SK-N-SH treated with all-trans-retinoic acid at 6 μM for 48 hours (cell line): ENCODE results near the gene PLXND1.

Experiments
- ATAC-seq: fragments of 200-7000 bp; cut with Tn5 transposase; 3 replicates; pipeline ENCODE4 v1.9.1; 2020; ENCODE audit warnings: mild to moderate bottlenecking, moderate library complexity
- ARNTL ChIP-seq: fragments of 450-650 bp; formaldehyde crosslinking; IDR thresholded peaks from 2 replicates; pipeline ENCODE4 v1.5.0; 2020; ENCODE audit warnings: low read depth, mild to moderate bottlenecking, moderate library complexity, borderline replicate concordance
- CSDC2 ChIP-seq: fragments of 250-450 bp; sonication (Bioruptor Pico); IDR thresholded peaks from 2 replicates; pipeline ENCODE4 v1.5.0; 2020; ENCODE audit warnings: mild to moderate bottlenecking, moderate library complexity
- ESRRG ChIP-seq: fragments of 250-450 bp; sonication (Bioruptor Pico); IDR thresholded peaks from 2 replicates; pipeline ENCODE4 v1.6.1; 2021; ENCODE audit warnings: mild to moderate bottlenecking
- ISL1 ChIP-seq: fragments of 250-450 bp; sonication (Bioruptor Pico); IDR thresholded peaks from 2 replicates; pipeline ENCODE4 v2.1.2; 2022; ENCODE audit warnings: mild to moderate bottlenecking, moderate library complexity
- PPARA ChIP-seq: fragments of 250-450 bp; sonication (Bioruptor Pico); IDR thresholded peaks from 2 replicates; pipeline ENCODE4 v1.5.0; 2020; ENCODE audit warnings: mild to moderate bottlenecking, borderline replicate concordance
- RARB ChIP-seq: fragments of 250-450 bp; sonication (Bioruptor Pico); IDR thresholded peaks from 2 replicates; pipeline ENCODE4 v1.8.0; 2021; ENCODE audit warnings: mild to moderate bottlenecking, moderate library complexity
- SNAI2 ChIP-seq: fragments of 250-450 bp; sonication (Bioruptor Pico); IDR thresholded peaks from 2 replicates; pipeline ENCODE4 v1.5.0; 2020; ENCODE audit warnings: mild to moderate bottlenecking, moderate library complexity
- TCF4 ChIP-seq: fragments of 250-450 bp; sonication (Bioruptor Pico); IDR thresholded peaks from 2 replicates; pipeline ENCODE4 v1.8.0; 2021; ENCODE audit warnings: mild to moderate bottlenecking, moderate library complexity, borderline replicate concordance
- TOX ChIP-seq: fragments of 250-450 bp; sonication (Bioruptor Pico); IDR thresholded peaks from 2 replicates; pipeline ENCODE4 v1.8.0; 2021; ENCODE audit warnings: mild to moderate bottlenecking, moderate library complexity, borderline replicate concordance
- ZC3H10 ChIP-seq: fragments of 250-450 bp; sonication (Bioruptor Pico); IDR thresholded peaks from 2 replicates; pipeline ENCODE4 v1.5.1; 2021; ENCODE audit warnings: mild to moderate bottlenecking, moderate library complexity
- ZFP3 ChIP-seq: fragments of 250-450 bp; sonication (Bioruptor Pico); IDR thresholded peaks from 2 replicates; pipeline ENCODE4 v1.5.0; 2020; ENCODE audit warnings: mild to moderate bottlenecking, moderate library complexity
- ZFP30 ChIP-seq: fragments of 450-650 bp; formaldehyde crosslinking; IDR thresholded peaks from 2 replicates; pipeline ENCODE4 v1.5.0; 2022; ENCODE audit warnings: mild to moderate bottlenecking, moderate library complexity
- ZNF565 ChIP-seq: fragments of 450-650 bp; formaldehyde crosslinking; conservative IDR thresholded peaks from 2 replicates; pipeline ENCODE4 v1.5.0; 2020; ENCODE audit warnings: low read depth, mild to moderate bottlenecking, moderate library complexity
- ZNF70 ChIP-seq: fragments of 450-650 bp; formaldehyde crosslinking; IDR thresholded peaks from 2 replicates; pipeline ENCODE4 v1.5.0; 2020; ENCODE audit warnings: mild to moderate bottlenecking, moderate library complexity
- ZNF8 ChIP-seq: fragments of 450-650 bp; formaldehyde crosslinking; IDR thresholded peaks from 2 replicates; pipeline ENCODE4 v1.5.0; 2020; ENCODE audit warnings: mild to moderate bottlenecking, moderate library complexity
- TF ChIP-seq, protein P1 (sequence below): fragments of 250-450 bp; sonication (Bioruptor Pico); IDR thresholded peaks from 2 replicates; pipeline ENCODE4 v1.5.0; 2020; ENCODE audit warnings: mild to moderate bottlenecking, moderate library complexity
- TF ChIP-seq, protein P2 (sequence below): fragments of 250-450 bp; sonication (Bioruptor Pico); IDR thresholded peaks from 2 replicates; pipeline ENCODE4 v1.8.0; 2021; ENCODE audit warnings: low read depth, mild to moderate bottlenecking, moderate library complexity, borderline replicate concordance
- TF ChIP-seq, protein P3 (sequence below): fragments of 250-450 bp; sonication (Bioruptor Pico); IDR thresholded peaks from 2 replicates; pipeline ENCODE4 v1.8.0; 2020; ENCODE audit warnings: mild to moderate bottlenecking, moderate library complexity, borderline replicate concordance
- TF ChIP-seq, protein P4 (sequence below): fragments of 250-450 bp; sonication (Bioruptor Pico); IDR thresholded peaks from 2 replicates; pipeline ENCODE4 v1.5.1; 2021; ENCODE audit warnings: mild to moderate bottlenecking, moderate library complexity

Gene PLXND1

DNA sequence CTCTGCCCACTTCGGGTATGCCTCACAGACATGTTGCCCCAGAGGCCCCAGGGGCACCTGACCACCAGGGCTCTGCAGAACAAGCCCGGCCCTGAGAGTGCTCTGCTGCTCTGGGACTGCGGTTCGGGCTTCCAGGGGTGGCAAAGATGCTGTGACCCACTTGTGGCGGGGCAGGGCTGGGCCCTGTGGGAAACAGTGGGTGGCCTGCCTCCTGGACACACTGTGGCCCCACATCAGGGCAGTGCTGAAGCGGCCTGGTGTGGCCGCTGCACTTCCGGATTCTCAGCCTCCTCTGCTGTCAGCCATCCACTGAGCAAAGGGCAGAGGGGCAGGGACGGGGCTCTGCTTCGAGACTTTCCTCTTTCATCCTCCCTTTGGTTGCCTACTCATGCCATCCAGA lies 26.5 kb upstream of the PLXND1 start:
- no peak for ATAC-seq
- TF ChIP-seq ZNF565 (CRISPR knock-in tag) (no peak), ESRRG (CRISPR knock-in tag) (no peak), TOX (CRISPR knock-in tag) (no peak), ARNTL (CRISPR knock-in tag) (no peak), RARB (CRISPR knock-in tag) (no peak), SNAI2 (no peak), ZFP30 (CRISPR knock-in tag) (no peak), ZNF8 (CRISPR knock-in tag) (no peak), ZC3H10 (CRISPR knock-in tag) (no peak), ZFP3 (CRISPR knock-in tag) (no peak), TCF4 (CRISPR knock-in tag) (no peak), PPARA (CRISPR knock-in tag) (no peak), ISL1 (CRISPR knock-in tag) (no peak)
- TF ChIP-seq, protein P1, sequence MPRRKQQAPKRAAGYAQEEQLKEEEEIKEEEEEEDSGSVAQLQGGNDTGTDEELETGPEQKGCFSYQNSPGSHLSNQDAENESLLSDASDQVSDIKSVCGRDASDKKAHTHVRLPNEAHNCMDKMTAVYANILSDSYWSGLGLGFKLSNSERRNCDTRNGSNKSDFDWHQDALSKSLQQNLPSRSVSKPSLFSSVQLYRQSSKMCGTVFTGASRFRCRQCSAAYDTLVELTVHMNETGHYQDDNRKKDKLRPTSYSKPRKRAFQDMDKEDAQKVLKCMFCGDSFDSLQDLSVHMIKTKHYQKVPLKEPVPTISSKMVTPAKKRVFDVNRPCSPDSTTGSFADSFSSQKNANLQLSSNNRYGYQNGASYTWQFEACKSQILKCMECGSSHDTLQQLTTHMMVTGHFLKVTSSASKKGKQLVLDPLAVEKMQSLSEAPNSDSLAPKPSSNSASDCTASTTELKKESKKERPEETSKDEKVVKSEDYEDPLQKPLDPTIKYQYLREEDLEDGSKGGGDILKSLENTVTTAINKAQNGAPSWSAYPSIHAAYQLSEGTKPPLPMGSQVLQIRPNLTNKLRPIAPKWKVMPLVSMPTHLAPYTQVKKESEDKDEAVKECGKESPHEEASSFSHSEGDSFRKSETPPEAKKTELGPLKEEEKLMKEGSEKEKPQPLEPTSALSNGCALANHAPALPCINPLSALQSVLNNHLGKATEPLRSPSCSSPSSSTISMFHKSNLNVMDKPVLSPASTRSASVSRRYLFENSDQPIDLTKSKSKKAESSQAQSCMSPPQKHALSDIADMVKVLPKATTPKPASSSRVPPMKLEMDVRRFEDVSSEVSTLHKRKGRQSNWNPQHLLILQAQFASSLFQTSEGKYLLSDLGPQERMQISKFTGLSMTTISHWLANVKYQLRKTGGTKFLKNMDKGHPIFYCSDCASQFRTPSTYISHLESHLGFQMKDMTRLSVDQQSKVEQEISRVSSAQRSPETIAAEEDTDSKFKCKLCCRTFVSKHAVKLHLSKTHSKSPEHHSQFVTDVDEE (CRISPR knock-in tag) = no peak
- TF ChIP-seq, protein P2, sequence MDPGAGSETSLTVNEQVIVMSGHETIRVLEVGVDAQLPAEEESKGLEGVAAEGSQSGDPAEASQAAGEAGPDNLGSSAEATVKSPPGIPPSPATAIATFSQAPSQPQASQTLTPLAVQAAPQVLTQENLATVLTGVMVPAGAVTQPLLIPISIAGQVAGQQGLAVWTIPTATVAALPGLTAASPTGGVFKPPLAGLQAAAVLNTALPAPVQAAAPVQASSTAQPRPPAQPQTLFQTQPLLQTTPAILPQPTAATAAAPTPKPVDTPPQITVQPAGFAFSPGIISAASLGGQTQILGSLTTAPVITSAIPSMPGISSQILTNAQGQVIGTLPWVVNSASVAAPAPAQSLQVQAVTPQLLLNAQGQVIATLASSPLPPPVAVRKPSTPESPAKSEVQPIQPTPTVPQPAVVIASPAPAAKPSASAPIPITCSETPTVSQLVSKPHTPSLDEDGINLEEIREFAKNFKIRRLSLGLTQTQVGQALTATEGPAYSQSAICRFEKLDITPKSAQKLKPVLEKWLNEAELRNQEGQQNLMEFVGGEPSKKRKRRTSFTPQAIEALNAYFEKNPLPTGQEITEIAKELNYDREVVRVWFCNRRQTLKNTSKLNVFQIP (CRISPR knock-in tag) = no peak
- TF ChIP-seq, all 23 proteins: peak for 0

DNA sequence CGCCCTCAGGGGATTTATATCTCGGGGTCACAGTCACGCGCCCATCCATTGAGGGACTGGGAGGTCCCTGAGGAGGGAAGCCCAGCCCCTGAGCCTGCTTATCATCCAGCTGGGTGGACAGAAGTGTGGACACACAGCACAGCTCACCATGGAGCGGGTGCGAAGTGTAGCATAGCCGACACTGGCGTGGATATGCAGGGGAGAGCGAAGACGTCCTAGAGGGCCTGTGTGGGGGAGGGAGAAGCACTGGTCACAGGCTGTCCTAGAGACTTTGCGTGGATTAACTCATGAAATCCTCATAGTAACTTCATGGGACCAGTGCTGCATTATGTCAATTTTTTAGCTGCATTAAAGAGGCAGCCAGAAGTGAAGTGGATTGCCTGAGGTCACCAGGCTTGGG lies 26.1 kb upstream of the PLXND1 start:
- ATAC-seq = no peak
- no peak for TF ChIP-seq ZFP30 (CRISPR knock-in tag)
- TF ChIP-seq ZFP3 (CRISPR knock-in tag) = no peak
- TF ChIP-seq, protein P1 (CRISPR knock-in tag) = no peak
- TF ChIP-seq PPARA (CRISPR knock-in tag) = no peak
- TF ChIP-seq ZNF70 (CRISPR knock-in tag) = no peak
- no peak for TF ChIP-seq TCF4 (CRISPR knock-in tag)
- TF ChIP-seq ESRRG (CRISPR knock-in tag) = no peak
- TF ChIP-seq, protein P3, sequence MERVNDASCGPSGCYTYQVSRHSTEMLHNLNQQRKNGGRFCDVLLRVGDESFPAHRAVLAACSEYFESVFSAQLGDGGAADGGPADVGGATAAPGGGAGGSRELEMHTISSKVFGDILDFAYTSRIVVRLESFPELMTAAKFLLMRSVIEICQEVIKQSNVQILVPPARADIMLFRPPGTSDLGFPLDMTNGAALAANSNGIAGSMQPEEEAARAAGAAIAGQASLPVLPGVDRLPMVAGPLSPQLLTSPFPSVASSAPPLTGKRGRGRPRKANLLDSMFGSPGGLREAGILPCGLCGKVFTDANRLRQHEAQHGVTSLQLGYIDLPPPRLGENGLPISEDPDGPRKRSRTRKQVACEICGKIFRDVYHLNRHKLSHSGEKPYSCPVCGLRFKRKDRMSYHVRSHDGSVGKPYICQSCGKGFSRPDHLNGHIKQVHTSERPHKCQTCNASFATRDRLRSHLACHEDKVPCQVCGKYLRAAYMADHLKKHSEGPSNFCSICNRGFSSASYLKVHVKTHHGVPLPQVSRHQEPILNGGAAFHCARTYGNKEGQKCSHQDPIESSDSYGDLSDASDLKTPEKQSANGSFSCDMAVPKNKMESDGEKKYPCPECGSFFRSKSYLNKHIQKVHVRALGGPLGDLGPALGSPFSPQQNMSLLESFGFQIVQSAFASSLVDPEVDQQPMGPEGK (CRISPR knock-in tag) = no peak
- no peak for TF ChIP-seq ARNTL (CRISPR knock-in tag)
- no peak for TF ChIP-seq ZNF565 (CRISPR knock-in tag)

DNA sequence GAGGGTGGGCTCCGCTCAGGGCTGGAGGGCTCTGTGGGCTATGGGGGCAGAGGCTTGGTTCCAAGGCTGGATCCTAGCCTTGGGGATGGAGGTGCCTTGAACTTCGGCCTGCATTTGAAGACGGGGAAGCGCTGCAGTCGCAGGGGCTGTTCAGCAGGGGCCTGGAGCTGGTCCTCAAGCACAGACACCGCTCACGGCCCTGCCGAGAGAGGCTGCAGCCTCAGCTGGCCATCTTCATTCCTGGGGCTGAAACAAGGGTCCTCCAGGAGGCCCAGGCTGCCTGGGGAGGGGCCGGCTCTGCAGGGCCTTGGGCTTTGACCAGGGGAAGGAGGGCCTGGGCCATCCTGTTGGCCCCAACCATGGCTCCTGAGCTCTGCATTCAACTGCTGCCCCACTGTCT lies 25.6 kb upstream of the PLXND1 start:
- ATAC-seq = no peak
- TF ChIP-seq ZNF70 (CRISPR knock-in tag) (no peak), CSDC2 (CRISPR knock-in tag) (no peak), ISL1 (CRISPR knock-in tag) (no peak), ZC3H10 (CRISPR knock-in tag) (no peak), TCF4 (CRISPR knock-in tag) (no peak), TOX (CRISPR knock-in tag) (no peak), ARNTL (CRISPR knock-in tag) (no peak)

DNA sequence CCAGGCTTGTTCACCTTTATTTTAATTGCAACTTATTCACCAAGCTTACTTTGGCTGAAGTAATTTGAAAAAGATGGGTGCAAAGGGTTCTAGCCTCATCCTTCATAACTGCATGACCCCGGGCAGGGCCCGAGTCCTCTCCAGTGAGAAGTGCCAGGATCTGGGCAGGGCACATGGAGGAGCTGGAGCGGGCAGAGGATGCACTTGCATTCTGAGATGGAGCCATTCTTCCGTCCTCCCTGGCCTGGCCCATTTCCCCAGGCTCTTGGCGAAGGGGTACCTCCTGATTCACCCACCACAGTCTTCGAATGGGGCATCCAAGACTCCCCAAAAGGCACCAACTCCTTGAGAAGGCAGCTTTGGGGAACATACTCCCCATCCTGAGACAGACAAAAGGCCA lies 22.5 kb upstream of the PLXND1 start:
- ATAC-seq = no peak
- TF ChIP-seq RARB (CRISPR knock-in tag) (no peak), ZNF8 (CRISPR knock-in tag) (no peak), ARNTL (CRISPR knock-in tag) (no peak), ZFP30 (CRISPR knock-in tag) (no peak), ZNF565 (CRISPR knock-in tag) (no peak), TOX (CRISPR knock-in tag) (no peak), ZNF70 (CRISPR knock-in tag) (no peak)
- TF ChIP-seq, protein P4, sequence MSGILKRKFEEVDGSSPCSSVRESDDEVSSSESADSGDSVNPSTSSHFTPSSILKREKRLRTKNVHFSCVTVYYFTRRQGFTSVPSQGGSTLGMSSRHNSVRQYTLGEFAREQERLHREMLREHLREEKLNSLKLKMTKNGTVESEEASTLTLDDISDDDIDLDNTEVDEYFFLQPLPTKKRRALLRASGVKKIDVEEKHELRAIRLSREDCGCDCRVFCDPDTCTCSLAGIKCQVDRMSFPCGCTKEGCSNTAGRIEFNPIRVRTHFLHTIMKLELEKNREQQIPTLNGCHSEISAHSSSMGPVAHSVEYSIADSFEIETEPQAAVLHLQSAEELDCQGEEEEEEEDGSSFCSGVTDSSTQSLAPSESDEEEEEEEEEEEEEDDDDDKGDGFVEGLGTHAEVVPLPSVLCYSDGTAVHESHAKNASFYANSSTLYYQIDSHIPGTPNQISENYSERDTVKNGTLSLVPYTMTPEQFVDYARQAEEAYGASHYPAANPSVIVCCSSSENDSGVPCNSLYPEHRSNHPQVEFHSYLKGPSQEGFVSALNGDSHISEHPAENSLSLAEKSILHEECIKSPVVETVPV (CRISPR knock-in tag) = no peak
- TF ChIP-seq, protein P2 (CRISPR knock-in tag) = no peak
